LNCaP clone FGC (cell line): ENCODE results near the gene PPL.
"Not testable (repeated sequence)": the region's sequence is repeated elsewhere in the genome, so short reads cannot be mapped to it uniquely, and the experiment has no call there.

ENCODE experiments used
- DNase-seq: peaks from one replicate; pipeline ENCODE4 v3.0.0-alpha.2; 2011; ENCODE audit warnings: low read depth
- H3K4me3 ChIP-seq: 2 replicates; pipeline ENCODE4 v1.5.1; 2011; ENCODE audit warnings: mild to moderate bottlenecking, low read depth, low read length, control low read depth
- CTCF ChIP-seq: IDR thresholded peaks from 2 replicates; pipeline ENCODE4 v1.5.1; 2012; ENCODE audit warnings: mild to moderate bottlenecking; ENCODE audit not compliant: control insufficient read depth, insufficient read depth; ENCODE audit errors: extremely low read depth

Gene PPL

GRCh38 chr16:4933433-4933832 lies 3.5 kb downstream of the PPL start:
- TF ChIP-seq CTCF = no peak
- DNase-seq = no peak
- no peak overlapping the region for H3K4me3 ChIP-seq

- DNase-seq = no peak
- no peak overlapping the region for H3K4me3 ChIP-seq
- TF ChIP-seq CTCF = no peak
These were observed 5.6 kb downstream of the PPL start for GRCh38 chr16:4931381-4931780.

GRCh38 chr16:4929619-4930018 lies 7.3 kb downstream of the PPL start:
- not testable (repeated sequence) for DNase-seq, H3K4me3 ChIP-seq

- TF ChIP-seq CTCF = no peak
- no peak overlapping the region for H3K4me3 ChIP-seq
- no peak for DNase-seq
These were observed 8.7 kb downstream of the PPL start for GRCh38 chr16:4928227-4928626.

- no peak overlapping the region for H3K4me3 ChIP-seq
- no peak for TF ChIP-seq CTCF
- no peak for DNase-seq
These were observed 9.3 kb downstream of the PPL start for GRCh38 chr16:4927661-4928060.

- DNase-seq = no peak
- TF ChIP-seq CTCF = no peak
- no peak overlapping the region for H3K4me3 ChIP-seq
These were observed 10.0 kb downstream of the PPL start for GRCh38 chr16:4926928-4927327.

- no peak overlapping the region for H3K4me3 ChIP-seq
- DNase-seq = no peak
- TF ChIP-seq CTCF = no peak
These were observed 11.2 kb downstream of the PPL start for GRCh38 chr16:4925791-4926190.

- no peak for DNase-seq
- H3K4me3 ChIP-seq = no peak overlapping the region
- no peak for TF ChIP-seq CTCF
These were observed 11.7 kb downstream of the PPL start for GRCh38 chr16:4925293-4925607.
